Measurements from ENCODE around the gene GSG1L2. TPM values are rescaled to one million over a fixed set of nuclear protein-coding genes. Genes with fewer than 3 reads are reported as not detected.

Gene GSG1L2
- total and polyA plus RNA-seq, 7 donors, result not detected

GRCh38 chr17:9772658-9773057 is 49.2 kb downstream of the GSG1L2 start:
- no peak overlapping the region for H3K4me3 ChIP-seq
- TF ChIP-seq CTCF (IDR thresholded peaks at IDR 0.05) (no peak), POLR2AphosphoS5 (IDR thresholded peaks at IDR 0.05) (no peak), EP300 (IDR thresholded peaks at IDR 0.05) (no peak), POLR2A (IDR thresholded peaks at IDR 0.05) (no peak)
- intact Hi-C loops (cut with DNase I), result no loop called here
- no peaks in the 10 kb centered on the region for H3K4me1 ChIP-seq
- WGBS, 2 donors, result 81 to 82% methylated on average over 19 of the region's 19 CpGs
- H3K9me3 ChIP-seq, result no peaks in the 10 kb centered on the region
- H3K36me3 ChIP-seq, result no peaks in the 10 kb centered on the region
- no peaks in the 10 kb centered on the region for H3K27me3 ChIP-seq
- no peak overlapping the region for H3K27ac ChIP-seq
- no peak for DNase-seq

GRCh38 chr17:9771465-9771864 is 50.4 kb downstream of the GSG1L2 start:
- WGBS, 2 donors, result 94 to 95% methylated on average over 27 of the region's 27 CpGs
- H3K4me3 ChIP-seq, result no peak overlapping the region
- no peaks in the 10 kb centered on the region for H3K36me3 ChIP-seq
- no peaks in the 10 kb centered on the region for H3K4me1 ChIP-seq
- DNase-seq, result no peak
- H3K9me3 ChIP-seq, result no peaks in the 10 kb centered on the region
- no peak overlapping the region for H3K27ac ChIP-seq
- H3K27me3 ChIP-seq, result no peaks in the 10 kb centered on the region
- intact Hi-C loops (cut with DNase I), result no loop called here
- no peak for TF ChIP-seq EP300 (IDR thresholded peaks at IDR 0.05)
- no peak for TF ChIP-seq POLR2A (IDR thresholded peaks at IDR 0.05)
- no peak for TF ChIP-seq CTCF (IDR thresholded peaks at IDR 0.05)
- no peak for TF ChIP-seq POLR2AphosphoS5 (IDR thresholded peaks at IDR 0.05)

GRCh38 chr17:9769036-9769695 is 52.7 kb downstream of the GSG1L2 start:
- H3K4me1 ChIP-seq, result no peaks in the 10 kb centered on the region
- WGBS, 2 donors, result 85 to 88% methylated on average over 15 of the region's 15 CpGs

GRCh38 chr17:9768381-9768934 is 53.4 kb downstream of the GSG1L2 start:
- no peak overlapping the region for H3K4me3 ChIP-seq
- 19 to 35% methylated on average over 5 of the region's 5 CpGs for WGBS, 2 donors
- H3K27ac ChIP-seq, result no peak overlapping the region
- H3K4me1 ChIP-seq, result no peaks in the 10 kb centered on the region
- TF ChIP-seq POLR2A (IDR thresholded peaks at IDR 0.05) (no peak), CTCF (IDR thresholded peaks at IDR 0.05) (peak in 3 of 4 experiments; percentile 17 to 54 (median 42))
- no peaks in the 10 kb centered on the region for H3K36me3 ChIP-seq
- intact Hi-C loops (cut with DNase I), result loop anchor here (5.0 kb wide), 1 partner anchor 191 kb away; the partner anchor contains the start of genes CFAP52 and STX8
- H3K9me3 ChIP-seq, result no peaks in the 10 kb centered on the region
- no peak for DNase-seq
- H3K27me3 ChIP-seq, result no peaks in the 10 kb centered on the region

More at GRCh38 chr17:9769036-9769695, 52.7 kb downstream of the GSG1L2 start:
- TF ChIP-seq EP300 (IDR thresholded peaks at IDR 0.05), result no peak
- TF ChIP-seq POLR2AphosphoS5 (IDR thresholded peaks at IDR 0.05), result no peak
- TF ChIP-seq POLR2A (IDR thresholded peaks at IDR 0.05), result no peak
- TF ChIP-seq CTCF (IDR thresholded peaks at IDR 0.05), result no peak
- Histone ChIP-seq H3K9me3 (no peaks in the 10 kb centered on the region), H3K36me3 (no peaks in the 10 kb centered on the region), H3K4me3 (no peak overlapping the region), H3K27me3 (no peaks in the 10 kb centered on the region), H3K27ac (no peak overlapping the region)
- intact Hi-C loops (cut with DNase I), result loop anchor here (5.0 kb wide), 1 partner anchor 192 kb away; the partner anchor contains the start of genes CFAP52 and STX8
- no peak for DNase-seq

All from sigmoid colon (tissue), 7 donors.